Measurements from ENCODE around the gene ZIC5. TPM values are rescaled to one million over a fixed set of nuclear protein-coding genes. Genes with fewer than 3 reads are reported as not detected.
"Not testable (repeated sequence)": the region's sequence is repeated elsewhere in the genome, so short reads cannot be mapped to it uniquely, and the experiment has no call there.

The ZIC5 gene
- total RNA-seq, 4 donors from 2014 or later = not detected

GRCh38 chr13:99955107-99955746, 16.3 kb downstream of the ZIC5 start:
- H3K4me1 ChIP-seq = peaks cover 0 to 15% of the 10 kb centered on the region in 2 donors
- intact Hi-C loops (cut with DNase I; ENCODE audit: low total_unique reads) = no loop called here
- H3K4me3 ChIP-seq = no peak overlapping the region
- no peak for DNase-seq
- no peaks in the 10 kb centered on the region for H3K36me3 ChIP-seq
- no peaks in the 10 kb centered on the region for H3K9me3 ChIP-seq
- no peak overlapping the region for H3K27ac ChIP-seq
- TF ChIP-seq POLR2A (IDR thresholded peaks at IDR 0.05) (no peak), CTCF (IDR thresholded peaks at IDR 0.05) (no peak)
- peaks cover 10 to 47% of the 10 kb centered on the region in 2 donors for H3K27me3 ChIP-seq

- DNase-seq = no peak
- TF ChIP-seq CTCF (IDR thresholded peaks at IDR 0.05) = no peak
- Histone ChIP-seq H3K27ac (no peak overlapping the region), H3K9me3 (no peaks in the 10 kb centered on the region), H3K4me1 (peaks cover 0 to 15% of the 10 kb centered on the region in 2 donors), H3K27me3 (peaks cover 10 to 28% of the 10 kb centered on the region in 2 donors), H3K4me3 (no peak overlapping the region), H3K36me3 (no peaks in the 10 kb centered on the region)
- intact Hi-C loops (cut with DNase I; ENCODE audit: low total_unique reads) = no loop called here
Measured at GRCh38 chr13:99953138-99953755, 18.3 kb downstream of the ZIC5 start.

GRCh38 chr13:99951666-99952065, 19.9 kb downstream of the ZIC5 start:
- H3K9me3 ChIP-seq; H3K4me3 ChIP-seq; H3K4me1 ChIP-seq; intact Hi-C loops (cut with DNase I; ENCODE audit: low total_unique reads); DNase-seq; H3K36me3 ChIP-seq; H3K27ac ChIP-seq: not testable (repeated sequence)
- peaks cover 0 to 12% of the 10 kb centered on the region in 2 donors for H3K27me3 ChIP-seq

GRCh38 chr13:99949679-99950413, 21.7 kb downstream of the ZIC5 start:
- H3K4me3 ChIP-seq = no peak overlapping the region
- peaks cover 0 to 6% of the 10 kb centered on the region in 2 donors for H3K27me3 ChIP-seq
- TF ChIP-seq POLR2A (IDR thresholded peaks at IDR 0.05) = no peak
- TF ChIP-seq CTCF (IDR thresholded peaks at IDR 0.05) = no peak
- no peaks in the 10 kb centered on the region for H3K36me3 ChIP-seq
- no peak overlapping the region for H3K27ac ChIP-seq
- no peaks in the 10 kb centered on the region for H3K4me1 ChIP-seq
- no peak for DNase-seq
- intact Hi-C loops (cut with DNase I; ENCODE audit: low total_unique reads) = no loop called here
- no peaks in the 10 kb centered on the region for H3K9me3 ChIP-seq

- no peak overlapping the region for H3K4me3 ChIP-seq
- H3K27me3 ChIP-seq = peaks cover 0 to 6% of the 10 kb centered on the region in 2 donors
- no peak for DNase-seq
- no peaks in the 10 kb centered on the region for H3K9me3 ChIP-seq
- no peaks in the 10 kb centered on the region for H3K36me3 ChIP-seq
- intact Hi-C loops (cut with DNase I; ENCODE audit: low total_unique reads) = no loop called here
- H3K27ac ChIP-seq = no peak overlapping the region
- TF ChIP-seq CTCF (IDR thresholded peaks at IDR 0.05) (no peak), POLR2A (IDR thresholded peaks at IDR 0.05) (no peak)
- no peaks in the 10 kb centered on the region for H3K4me1 ChIP-seq
Measured at GRCh38 chr13:99948907-99949678, 22.5 kb downstream of the ZIC5 start.

Data from uterus (tissue), 4 donors.